ENCODE results near the gene ANO2.

The ANO2 gene

GRCh38 chr12:5578775-5579174, 366.3 kb downstream of the ANO2 start:
- TF ChIP-seq CTCF (IDR thresholded peaks at IDR 0.05; ENCODE audit: low read depth, low read length) = no peak
- H3K4me3 ChIP-seq (ENCODE audit: low read depth, low read length) = no peak overlapping the region

GRCh38 chr12:5577741-5578140, 367.3 kb downstream of the ANO2 start:
- TF ChIP-seq CTCF (IDR thresholded peaks at IDR 0.05; ENCODE audit: low read depth, low read length) = no peak
- H3K4me3 ChIP-seq (ENCODE audit: low read depth, low read length) = no peak overlapping the region

GRCh38 chr12:5577211-5577612, 367.8 kb downstream of the ANO2 start:
- H3K4me3 ChIP-seq (ENCODE audit: low read depth, low read length) = no peak overlapping the region
- TF ChIP-seq CTCF (IDR thresholded peaks at IDR 0.05; ENCODE audit: low read depth, low read length) = no peak

- no peak for TF ChIP-seq CTCF (IDR thresholded peaks at IDR 0.05; ENCODE audit: low read depth, low read length)
- no peak overlapping the region for H3K4me3 ChIP-seq (ENCODE audit: low read depth, low read length)
Measured at GRCh38 chr12:5575987-5576386, 369.1 kb downstream of the ANO2 start.

GRCh38 chr12:5575232-5575631, 369.8 kb downstream of the ANO2 start:
- no peak for TF ChIP-seq CTCF (IDR thresholded peaks at IDR 0.05; ENCODE audit: low read depth, low read length)
- no peak overlapping the region for H3K4me3 ChIP-seq (ENCODE audit: low read depth, low read length)

- H3K4me3 ChIP-seq (ENCODE audit: low read depth, low read length) = no peak overlapping the region
- no peak for TF ChIP-seq CTCF (IDR thresholded peaks at IDR 0.05; ENCODE audit: low read depth, low read length)
Measured at GRCh38 chr12:5573390-5573789, 371.7 kb downstream of the ANO2 start.

- TF ChIP-seq CTCF (IDR thresholded peaks at IDR 0.05; ENCODE audit: low read depth, low read length) = no peak
- H3K4me3 ChIP-seq (ENCODE audit: low read depth, low read length) = no peak overlapping the region
Measured at GRCh38 chr12:5571115-5571514, 373.9 kb downstream of the ANO2 start.
